K562 (cell line): ENCODE data around the gene TMEM123. TPM values are rescaled to one million over a fixed set of nuclear protein-coding genes. Genes with fewer than 3 reads are reported as not detected.
A peak's percentile ranks its signal among the peaks of the same experiment; 100 is the strongest.

Experiments
- DIDO1 ChIP-seq: fragments of 450-650 bp; IDR thresholded peaks from 2 replicates; pipeline ENCODE4 v1.6.1; 2016; ENCODE audit warnings: low read depth, missing biosample characterization, missing genetic modification characterization
- NFATC3 ChIP-seq: fragments of 450-650 bp; IDR thresholded peaks from 2 replicates; pipeline ENCODE4 v1.6.1; 2017; ENCODE audit warnings: mild to moderate bottlenecking
- POLR2G ChIP-seq: fragments of 200-400 bp; formaldehyde crosslinking; IDR thresholded peaks from 2 replicates; pipeline ENCODE4 v1.6.1; 2017; ENCODE audit warnings: low read depth, mild to moderate bottlenecking, antibody characterized with exemption, low read length, moderate library complexity
- RAD21 ChIP-seq, 2 experiments: fragments of 250-450 bp in 1 of 2; fragments of 450-650 bp in 1 of 2; sonication (Bioruptor Pico) in 1 of 2; formaldehyde crosslinking in 1 of 2; IDR thresholded peaks in 1 of 2; conservative IDR thresholded peaks in 1 of 2; 2 replicates each; pipeline versions ENCODE4 v1.4.0 to v1.8.0; 2020 to 2022; ENCODE audit warnings: mild to moderate bottlenecking in 2 of 2, moderate library complexity in 1 of 2
- TEAD2 ChIP-seq: fragments of 450-650 bp; IDR thresholded peaks from 2 replicates; pipeline ENCODE4 v1.6.1; 2016; ENCODE audit warnings: missing genetic modification characterization, control low read depth, missing compliant biosample characterization
- ZNF347 ChIP-seq: fragments of 450-650 bp; formaldehyde crosslinking; IDR thresholded peaks from 2 replicates; pipeline ENCODE4 v1.4.0; 2020; ENCODE audit warnings: low read depth, mild to moderate bottlenecking, moderate library complexity
- ZNF436 ChIP-seq: fragments of 250-450, 450-650 bp; sonication (Bioruptor Pico); formaldehyde crosslinking; IDR thresholded peaks from 2 replicates; pipeline ENCODE4 v1.7.0; 2020; ENCODE audit warnings: mild to moderate bottlenecking
- ZNF76 ChIP-seq: fragments of 250-450 bp; sonication (Bioruptor Pico); IDR thresholded peaks from 2 replicates; pipeline ENCODE4 v1.4.0; 2020; ENCODE audit warnings: mild to moderate bottlenecking, moderate library complexity, borderline replicate concordance
- polyA plus RNA-seq, 8 experiments: library from polyadenylated mRNA; depleted of rRNA in 4 of 8; stranded (reverse) in 5 of 8; unstranded in 3 of 8; fragments of >200 nt; fragmentation: Nextera tagmentation in 2 of 8; fragmentation: Illumina TruSeq in 1 of 8; extraction: Ambion mirVana in 2 of 8; extraction: Trizol in 1 of 8; gene quantifications; 2 replicates each; pipeline versions ENCODE4 v1.2.1 to v1.2.3, GENCODE V29; 2011 to 2014; ENCODE audit warnings: inconsistent platforms in 1 of 8, missing spikeins in 1 of 8
- total RNA-seq, 7 experiments: library from RNA; depleted of rRNA in 6 of 7; stranded (reverse); fragments of >200 nt in 6 of 7; fragmentation: Illumina TruSeq in 2 of 7; extraction: Trizol in 2 of 7; gene quantifications; 2 replicates each; pipeline versions ENCODE4 v1.2.1 to v1.2.3, GENCODE V29; 2011 to 2021; ENCODE audit warnings: low replicate concordance in 1 of 7
- TF ChIP-seq, protein P1 (sequence below), 2 experiments: fragments of 450-650 bp; formaldehyde crosslinking in 1 of 2; IDR thresholded peaks; 2 replicates each; pipeline versions ENCODE4 v1.4.0 to v1.6.1; 2014 to 2020; ENCODE audit warnings: mild to moderate bottlenecking in 2 of 2, borderline replicate concordance in 1 of 2, low read depth in 1 of 2
- TF ChIP-seq, protein P2 (sequence below), 2 experiments: IDR thresholded peaks; 2 replicates each; pipeline ENCODE4 v1.6.1; 2011; ENCODE audit warnings: borderline replicate concordance in 1 of 2, control low read depth in 1 of 2, low read depth in 1 of 2, low read length in 1 of 2, mild to moderate bottlenecking in 1 of 2, mixed read lengths in 1 of 2, moderate library complexity in 1 of 2; ENCODE audit not compliant: insufficient read depth in 1 of 2, insufficient read length in 1 of 2, poor library complexity in 1 of 2, severe bottlenecking in 1 of 2; ENCODE audit errors: extremely low read depth in 1 of 2
- TF ChIP-seq, protein P3 (sequence below), 2 experiments: fragments of 450-650 bp; IDR thresholded peaks; 2 replicates each; pipeline ENCODE4 v1.6.1; 2016
- TF ChIP-seq, protein P4 (sequence below): fragments of 450-650 bp; conservative IDR thresholded peaks from 2 replicates; pipeline ENCODE4 v1.6.1; 2016; ENCODE audit warnings: missing genetic modification characterization, low read depth, mild to moderate bottlenecking, missing compliant biosample characterization, moderate library complexity

TMEM123 gene
- total and polyA plus RNA-seq, 9 of the 15 experiments (the other 6 are each of a cell fraction or from before 2014, with no cell fraction given), result 19.8 to 344 (median 82.4) TPM

DNA sequence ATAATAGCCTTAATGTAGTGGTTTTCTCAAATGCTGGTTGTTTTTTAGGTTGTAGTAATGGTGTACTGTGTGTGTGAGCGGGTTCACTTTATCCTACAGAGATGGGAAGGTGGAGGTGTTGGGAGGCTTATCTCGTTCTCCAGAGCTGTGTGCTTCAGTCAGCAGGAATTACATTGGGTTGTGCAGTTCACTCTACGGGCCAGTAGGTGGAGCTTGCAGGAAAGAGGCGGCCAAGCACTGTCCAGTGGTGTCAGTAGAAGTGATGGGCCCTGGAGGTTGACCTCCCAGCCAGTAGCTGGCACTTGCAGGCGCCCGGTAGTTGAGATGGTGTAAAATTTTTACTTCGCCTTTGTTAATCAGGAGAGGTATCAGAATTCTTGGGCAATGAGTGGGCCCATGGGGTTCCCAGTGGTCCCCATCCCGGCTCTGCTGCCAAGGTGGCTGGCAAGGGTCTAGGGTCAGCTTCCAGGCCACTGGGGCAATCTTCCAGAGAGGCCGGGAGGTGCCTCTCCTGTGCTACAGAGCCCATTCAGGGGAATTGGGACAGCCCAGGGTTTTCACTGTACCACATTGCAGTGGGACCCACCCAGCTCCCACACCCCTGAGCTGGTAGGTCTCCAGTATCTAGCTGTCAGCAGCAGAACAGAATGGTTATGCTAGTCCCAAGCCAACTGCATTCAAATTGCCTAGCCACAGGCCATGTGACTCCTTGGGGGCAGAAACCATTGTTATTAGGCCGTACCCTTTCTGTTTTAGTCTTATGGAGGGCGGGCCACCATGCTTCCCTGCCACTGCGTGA lies 61.7 kb downstream of the TMEM123 start (continued):
- no peak for TF ChIP-seq ZNF436
- TF ChIP-seq DIDO1 (tag), result no peak
- no peak for TF ChIP-seq ZNF347 (CRISPR knock-in tag)
- TF ChIP-seq RAD21 (CRISPR knock-in tag; conservative IDR thresholded peaks at IDR 0.05 in 1 of 2, IDR thresholded peaks at IDR 0.05 in 1 of 2), result peak; percentile 66 to 75
- TF ChIP-seq NFATC3, result no peak
- TF ChIP-seq POLR2G, result no peak
- TF ChIP-seq, protein P1, sequence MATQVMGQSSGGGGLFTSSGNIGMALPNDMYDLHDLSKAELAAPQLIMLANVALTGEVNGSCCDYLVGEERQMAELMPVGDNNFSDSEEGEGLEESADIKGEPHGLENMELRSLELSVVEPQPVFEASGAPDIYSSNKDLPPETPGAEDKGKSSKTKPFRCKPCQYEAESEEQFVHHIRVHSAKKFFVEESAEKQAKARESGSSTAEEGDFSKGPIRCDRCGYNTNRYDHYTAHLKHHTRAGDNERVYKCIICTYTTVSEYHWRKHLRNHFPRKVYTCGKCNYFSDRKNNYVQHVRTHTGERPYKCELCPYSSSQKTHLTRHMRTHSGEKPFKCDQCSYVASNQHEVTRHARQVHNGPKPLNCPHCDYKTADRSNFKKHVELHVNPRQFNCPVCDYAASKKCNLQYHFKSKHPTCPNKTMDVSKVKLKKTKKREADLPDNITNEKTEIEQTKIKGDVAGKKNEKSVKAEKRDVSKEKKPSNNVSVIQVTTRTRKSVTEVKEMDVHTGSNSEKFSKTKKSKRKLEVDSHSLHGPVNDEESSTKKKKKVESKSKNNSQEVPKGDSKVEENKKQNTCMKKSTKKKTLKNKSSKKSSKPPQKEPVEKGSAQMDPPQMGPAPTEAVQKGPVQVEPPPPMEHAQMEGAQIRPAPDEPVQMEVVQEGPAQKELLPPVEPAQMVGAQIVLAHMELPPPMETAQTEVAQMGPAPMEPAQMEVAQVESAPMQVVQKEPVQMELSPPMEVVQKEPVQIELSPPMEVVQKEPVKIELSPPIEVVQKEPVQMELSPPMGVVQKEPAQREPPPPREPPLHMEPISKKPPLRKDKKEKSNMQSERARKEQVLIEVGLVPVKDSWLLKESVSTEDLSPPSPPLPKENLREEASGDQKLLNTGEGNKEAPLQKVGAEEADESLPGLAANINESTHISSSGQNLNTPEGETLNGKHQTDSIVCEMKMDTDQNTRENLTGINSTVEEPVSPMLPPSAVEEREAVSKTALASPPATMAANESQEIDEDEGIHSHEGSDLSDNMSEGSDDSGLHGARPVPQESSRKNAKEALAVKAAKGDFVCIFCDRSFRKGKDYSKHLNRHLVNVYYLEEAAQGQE (IDR thresholded peaks at IDR 0.05; ENCODE audit: borderline replicate concordance), result peak; percentile 70
- TF ChIP-seq, protein P1 (CRISPR knock-in tag; IDR thresholded peaks at IDR 0.05; ENCODE audit: low read depth), result no peak
- TF ChIP-seq, protein P2, sequence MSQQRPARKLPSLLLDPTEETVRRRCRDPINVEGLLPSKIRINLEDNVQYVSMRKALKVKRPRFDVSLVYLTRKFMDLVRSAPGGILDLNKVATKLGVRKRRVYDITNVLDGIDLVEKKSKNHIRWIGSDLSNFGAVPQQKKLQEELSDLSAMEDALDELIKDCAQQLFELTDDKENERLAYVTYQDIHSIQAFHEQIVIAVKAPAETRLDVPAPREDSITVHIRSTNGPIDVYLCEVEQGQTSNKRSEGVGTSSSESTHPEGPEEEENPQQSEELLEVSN (IDR thresholded peaks at IDR 0.05; ENCODE audit: borderline replicate concordance in 1 of 2, extremely low read depth in 1 of 2, insufficient read depth in 1 of 2, insufficient read length in 1 of 2, low read depth in 1 of 2, low read length in 1 of 2, poor library complexity in 1 of 2, severe bottlenecking in 1 of 2), result no peak
- TF ChIP-seq, protein P3, sequence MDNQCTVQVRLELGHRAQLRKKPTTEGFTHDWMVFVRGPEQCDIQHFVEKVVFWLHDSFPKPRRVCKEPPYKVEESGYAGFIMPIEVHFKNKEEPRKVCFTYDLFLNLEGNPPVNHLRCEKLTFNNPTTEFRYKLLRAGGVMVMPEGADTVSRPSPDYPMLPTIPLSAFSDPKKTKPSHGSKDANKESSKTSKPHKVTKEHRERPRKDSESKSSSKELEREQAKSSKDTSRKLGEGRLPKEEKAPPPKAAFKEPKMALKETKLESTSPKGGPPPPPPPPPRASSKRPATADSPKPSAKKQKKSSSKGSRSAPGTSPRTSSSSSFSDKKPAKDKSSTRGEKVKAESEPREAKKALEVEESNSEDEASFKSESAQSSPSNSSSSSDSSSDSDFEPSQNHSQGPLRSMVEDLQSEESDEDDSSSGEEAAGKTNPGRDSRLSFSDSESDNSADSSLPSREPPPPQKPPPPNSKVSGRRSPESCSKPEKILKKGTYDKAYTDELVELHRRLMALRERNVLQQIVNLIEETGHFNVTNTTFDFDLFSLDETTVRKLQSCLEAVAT (IDR thresholded peaks at IDR 0.05), result 0 out of 4 replicates have a peak, but pooled peaks of 1 of the 2 experiments have one; percentile 43
- TF ChIP-seq, protein P4, sequence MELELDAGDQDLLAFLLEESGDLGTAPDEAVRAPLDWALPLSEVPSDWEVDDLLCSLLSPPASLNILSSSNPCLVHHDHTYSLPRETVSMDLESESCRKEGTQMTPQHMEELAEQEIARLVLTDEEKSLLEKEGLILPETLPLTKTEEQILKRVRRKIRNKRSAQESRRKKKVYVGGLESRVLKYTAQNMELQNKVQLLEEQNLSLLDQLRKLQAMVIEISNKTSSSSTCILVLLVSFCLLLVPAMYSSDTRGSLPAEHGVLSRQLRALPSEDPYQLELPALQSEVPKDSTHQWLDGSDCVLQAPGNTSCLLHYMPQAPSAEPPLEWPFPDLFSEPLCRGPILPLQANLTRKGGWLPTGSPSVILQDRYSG (tag), result no peak
- no peak for TF ChIP-seq ZNF76 (CRISPR knock-in tag)
- no peak for TF ChIP-seq TEAD2 (tag)
